ENCODE data around the gene ZNF518B.

DNA sequence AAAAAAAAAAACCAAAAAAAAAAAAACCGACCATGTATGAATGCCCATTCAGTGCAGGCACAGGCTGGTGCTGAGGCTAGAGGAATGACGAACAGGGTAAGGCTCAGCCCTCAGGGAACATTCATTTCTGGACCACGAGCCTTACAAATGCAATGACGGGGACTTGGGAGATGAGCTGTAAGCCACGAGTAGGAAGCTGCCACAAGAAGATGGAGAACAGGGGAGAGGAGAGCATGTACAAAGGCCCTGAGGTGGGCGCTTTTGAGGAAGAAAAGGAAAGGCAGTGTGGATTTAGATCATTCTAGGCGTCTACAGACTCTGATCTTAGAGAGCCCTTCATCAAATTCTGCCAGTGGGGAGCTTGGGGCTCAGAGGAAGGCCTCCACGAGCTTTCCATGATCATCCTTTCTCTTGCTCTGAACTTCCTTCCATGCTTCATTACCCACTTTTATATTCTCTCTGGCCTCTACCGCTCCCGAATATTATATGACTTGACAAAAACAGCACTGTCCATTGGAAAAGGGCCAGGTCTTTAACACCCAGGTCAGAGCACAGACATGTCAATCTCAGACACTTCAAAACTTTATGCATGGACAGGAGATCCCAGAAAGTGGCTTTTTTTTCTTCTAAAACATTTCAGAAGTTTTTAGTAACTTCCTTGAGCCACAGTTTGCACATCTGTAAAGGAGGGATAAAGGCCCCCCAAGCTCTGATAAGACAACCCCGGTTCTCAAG is 3.3 kb upstream of the ZNF518B start:
- no peak for TF ChIP-seq CTCF (IDR thresholded peaks at IDR 0.05; ENCODE audit: insufficient read depth, low read length, poor library complexity, severe bottlenecking)
- no peak for TF ChIP-seq EZH2phosphoT487 (conservative IDR thresholded peaks at IDR 0.05; ENCODE audit: low read length)

All from SU-DHL-6 (cell line).